GM15510 (cell line): ENCODE results near the gene KRTAP10-12.

ENCODE experiments used
- POLR2A ChIP-seq: IDR thresholded peaks from 3 replicates; pipeline ENCODE4 v1.6.1; 2011; ENCODE audit warnings: borderline replicate concordance; ENCODE audit not compliant: insufficient read length; ENCODE audit errors: extremely low read depth

Gene KRTAP10-12

DNA sequence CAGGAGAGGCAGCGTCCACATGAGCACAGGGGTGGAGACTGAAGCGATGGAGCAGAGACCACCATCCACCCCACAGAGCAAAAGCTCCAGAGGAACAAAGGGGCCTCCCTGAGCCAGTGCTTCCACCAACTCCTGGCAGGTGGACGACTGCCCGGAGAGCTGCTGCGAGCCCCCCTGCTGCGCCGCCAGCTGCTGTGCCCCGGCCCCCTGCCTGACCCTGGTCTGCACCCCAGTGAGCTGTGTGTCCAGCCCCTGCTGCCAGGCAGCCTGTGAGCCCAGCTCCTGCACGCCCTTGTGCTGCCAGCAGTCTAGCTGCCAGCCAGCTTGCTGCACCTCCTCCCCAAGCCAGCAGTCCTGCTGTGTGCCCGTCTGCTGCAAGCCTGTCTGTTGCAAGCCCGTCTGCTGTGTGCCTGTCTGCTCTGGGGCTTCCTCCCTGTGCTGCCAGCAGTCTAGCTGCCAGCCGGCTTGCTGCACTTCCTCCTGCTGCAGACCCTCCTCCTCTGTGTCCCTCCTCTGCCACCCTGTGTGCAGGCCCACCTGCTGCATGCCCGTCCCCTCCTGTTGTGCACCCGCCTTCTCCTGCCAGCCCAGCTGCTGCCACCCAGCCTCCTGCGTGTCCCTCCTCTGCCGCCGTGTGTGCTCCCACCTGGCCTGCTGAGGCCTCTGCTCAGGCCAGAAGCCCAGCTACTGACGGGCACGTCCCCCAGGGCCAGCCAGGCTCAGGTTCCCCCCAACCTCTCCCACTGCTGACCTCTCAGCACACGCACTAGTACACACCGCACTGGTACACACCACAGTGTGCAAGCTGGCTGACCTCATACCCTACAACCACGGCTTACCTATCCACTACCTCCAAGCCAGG, 5.4 kb downstream of the KRTAP10-12 start:
- no peak for TF ChIP-seq POLR2A

DNA sequence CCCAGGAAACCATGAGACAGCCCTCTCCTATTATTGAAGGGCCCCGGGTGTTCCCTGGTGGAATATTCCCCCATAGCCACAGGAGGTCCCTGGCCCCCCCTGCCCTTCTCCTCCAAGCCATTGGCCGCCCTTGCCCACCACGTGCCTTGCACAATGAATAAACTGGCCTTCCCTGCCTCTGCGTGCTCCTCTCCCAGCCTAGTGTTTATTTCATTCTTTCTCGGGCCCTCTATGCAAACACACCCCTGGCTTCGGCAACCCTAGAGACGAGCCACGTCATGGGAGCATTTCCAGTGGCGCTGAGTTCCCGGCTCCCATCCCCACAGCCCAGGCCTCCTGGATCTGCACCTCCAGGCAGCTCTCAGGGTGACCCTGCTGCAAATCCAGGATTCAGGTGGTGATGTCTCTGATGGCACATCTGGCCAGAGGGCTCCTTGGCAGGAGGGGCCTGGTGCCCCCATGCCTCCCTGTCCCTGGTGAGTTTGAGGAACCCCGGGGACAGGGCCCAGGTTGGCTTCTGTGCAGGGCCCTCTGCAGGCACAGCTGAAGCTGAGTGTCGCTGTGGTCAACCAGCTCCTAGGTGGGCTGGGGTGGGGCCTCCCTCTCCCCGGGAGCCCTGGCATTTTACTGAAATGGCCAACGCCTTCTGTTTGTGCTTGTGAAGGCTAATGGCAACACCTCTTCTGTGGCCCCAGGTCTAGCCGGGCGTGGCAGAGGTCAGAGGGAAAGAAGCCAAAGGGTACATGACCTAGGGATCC, 6.2 kb downstream of the KRTAP10-12 start:
- no peak for TF ChIP-seq POLR2A

DNA sequence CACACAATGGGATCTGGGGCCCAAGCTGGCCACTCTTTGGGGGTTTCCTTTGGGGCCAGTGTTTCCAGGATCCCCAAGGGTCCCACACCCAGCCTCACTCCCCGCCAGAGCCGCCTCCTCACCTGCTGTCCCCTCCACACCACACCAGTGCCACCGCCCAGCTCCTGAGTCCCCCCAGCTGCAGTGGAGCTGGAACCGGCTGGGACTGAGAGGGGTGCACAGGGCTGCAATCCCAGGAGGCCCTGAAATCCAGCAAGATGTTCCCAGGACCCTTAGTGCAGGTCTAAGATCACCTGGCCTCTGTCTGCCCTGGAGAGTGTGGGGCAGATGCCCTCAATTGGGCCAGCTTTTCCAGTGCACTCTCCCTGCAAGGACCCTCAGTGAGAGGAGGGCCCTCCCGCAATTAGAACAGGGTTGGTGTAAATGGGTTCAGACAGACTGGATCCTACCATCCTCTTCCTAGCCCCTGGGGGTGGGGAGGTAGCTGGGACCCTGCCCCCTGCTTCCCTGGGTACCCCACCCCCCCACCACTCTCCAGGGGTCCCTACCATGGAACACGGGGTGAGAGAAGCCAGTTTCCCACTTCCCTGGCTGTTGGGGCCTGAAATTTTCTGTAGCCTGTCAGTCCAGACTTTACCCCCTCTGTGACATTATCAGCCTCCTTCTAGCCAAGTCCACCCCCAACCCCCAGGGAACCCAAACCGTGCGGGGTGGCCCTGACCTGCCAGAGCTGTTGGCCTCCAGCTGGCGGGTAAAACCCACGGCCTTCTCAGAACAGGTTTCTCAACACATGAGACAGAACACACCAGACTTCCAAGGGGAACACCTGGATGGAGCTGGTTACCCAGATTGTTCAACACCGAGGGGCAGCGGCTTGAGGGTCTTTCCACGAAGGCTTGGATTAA, 7.0 kb downstream of the KRTAP10-12 start:
- no peak for TF ChIP-seq POLR2A

DNA sequence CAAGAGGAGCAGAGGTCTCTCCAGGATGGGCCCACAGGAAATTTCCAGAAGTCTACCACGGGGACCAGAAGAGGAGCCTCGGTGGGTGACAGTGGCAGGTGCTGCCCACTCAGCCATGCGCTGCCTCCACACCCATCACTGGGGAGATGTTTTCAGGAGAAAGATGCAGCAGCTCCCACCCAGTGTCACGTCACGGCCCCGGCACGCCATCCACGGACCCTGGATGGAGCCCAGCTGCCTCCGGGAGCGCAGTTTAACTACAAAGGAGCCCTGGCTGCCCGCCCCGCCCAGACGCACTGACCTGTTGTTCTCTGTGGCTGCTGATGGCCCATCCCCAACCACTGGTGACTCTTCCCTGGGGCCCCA, 7.6 kb downstream of the KRTAP10-12 start:
- no peak for TF ChIP-seq POLR2A

DNA sequence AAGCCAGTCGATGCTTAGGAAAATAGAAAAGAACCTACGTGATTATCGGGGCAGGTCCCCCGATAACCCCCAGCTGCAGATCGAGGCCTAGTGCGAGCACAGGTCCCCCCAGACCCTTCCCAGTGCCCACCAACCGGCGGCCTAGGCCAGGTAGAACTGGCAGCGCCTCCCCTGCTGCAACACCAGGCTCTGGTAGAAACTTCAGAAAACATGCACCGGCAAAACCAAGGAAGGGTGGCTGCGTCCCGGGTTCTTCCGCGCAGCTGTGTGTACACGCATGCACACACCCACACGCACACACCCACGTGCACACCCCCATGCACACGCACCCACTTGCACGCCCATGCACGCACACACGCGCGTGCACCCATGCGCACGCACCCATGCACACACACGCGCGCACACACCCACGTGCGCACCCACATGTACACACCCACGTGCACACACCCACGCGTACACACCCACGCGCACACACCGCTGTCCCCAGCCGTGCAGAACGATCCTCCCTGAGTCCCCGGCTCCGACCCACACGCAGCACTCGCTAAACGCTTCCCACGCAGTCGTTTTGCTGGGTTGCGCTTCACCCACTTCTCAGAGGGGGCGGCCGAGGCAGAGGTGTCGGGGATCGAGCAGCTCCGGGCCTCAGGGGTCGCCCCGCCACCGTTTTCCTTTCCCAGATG, 9.2 kb downstream of the KRTAP10-12 start:
- no peak for TF ChIP-seq POLR2A

DNA sequence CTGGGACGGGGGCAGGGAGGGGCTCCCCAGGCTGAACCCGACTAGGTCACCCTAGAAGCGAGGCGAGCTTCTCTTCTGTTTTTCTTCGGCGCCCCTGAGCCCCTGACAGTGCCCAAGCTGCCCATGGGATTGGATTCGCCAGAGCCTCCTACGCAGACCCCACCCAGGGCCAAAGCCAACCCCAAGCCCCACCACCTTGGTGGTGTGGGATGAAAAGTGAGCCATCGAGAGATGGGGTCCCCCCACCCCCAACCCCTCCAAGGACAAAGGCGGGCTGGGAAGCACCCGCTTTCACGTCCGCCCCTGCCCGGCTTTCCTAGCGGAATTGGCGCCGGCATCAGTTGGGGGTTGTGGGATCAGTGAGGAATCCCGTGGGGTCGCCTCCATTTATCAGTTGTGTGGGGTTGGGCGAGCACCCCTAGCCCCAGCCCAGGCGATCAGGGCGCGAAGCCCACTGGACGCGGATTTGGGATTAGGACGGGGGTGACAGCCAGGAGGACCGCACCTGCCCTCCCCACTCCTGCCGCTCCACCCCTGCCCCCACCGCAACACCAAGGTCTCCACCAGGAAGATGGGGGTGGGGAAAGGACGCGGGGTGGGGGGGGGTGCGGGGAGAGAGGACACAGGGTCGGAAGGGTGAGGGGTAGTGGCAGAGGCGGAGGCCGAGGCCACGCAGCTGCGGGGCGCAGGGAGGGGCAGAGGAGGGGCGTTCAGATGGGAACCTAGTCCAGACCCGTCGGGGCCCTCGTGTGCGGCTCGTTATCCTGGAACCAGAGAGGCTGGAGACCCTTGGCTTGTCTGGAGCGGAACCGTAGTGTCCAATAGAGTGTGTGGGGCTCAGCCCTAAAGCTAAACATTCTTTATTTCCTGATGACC, 10.0 kb downstream of the KRTAP10-12 start:
- no peak for TF ChIP-seq POLR2A

DNA sequence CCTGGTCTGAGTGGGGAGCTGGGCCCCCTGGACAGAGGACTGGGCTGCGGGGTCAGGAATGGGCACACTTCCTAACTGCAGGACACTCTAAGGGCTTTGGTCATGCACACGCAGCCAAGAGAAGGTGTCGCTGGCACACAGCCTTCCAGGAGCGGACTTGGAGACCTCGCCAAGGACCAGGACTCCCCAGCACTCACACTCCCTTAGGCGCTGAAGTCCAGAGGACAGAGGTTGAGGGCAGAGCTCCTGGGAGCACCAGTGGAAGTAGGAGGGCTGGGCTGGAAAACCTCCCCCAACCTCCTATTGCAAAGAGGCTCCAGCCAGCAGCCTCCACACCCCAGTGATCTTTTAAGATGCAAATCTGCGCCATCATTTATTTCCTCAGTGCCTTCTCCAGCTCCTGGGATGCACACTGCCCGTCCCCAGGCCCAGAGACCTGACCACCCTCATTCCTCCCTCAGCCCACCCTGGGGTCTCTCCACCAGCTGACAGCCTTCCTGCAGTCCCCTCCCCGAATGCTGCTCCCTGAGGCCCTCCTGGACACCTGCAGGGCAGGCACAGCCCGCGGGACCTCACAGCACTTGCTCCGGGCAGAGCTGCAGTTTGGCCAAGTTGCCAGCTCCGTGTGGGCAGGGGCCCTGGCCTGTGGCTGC, 11.4 kb downstream of the KRTAP10-12 start:
- TF ChIP-seq POLR2A: no peak

DNA sequence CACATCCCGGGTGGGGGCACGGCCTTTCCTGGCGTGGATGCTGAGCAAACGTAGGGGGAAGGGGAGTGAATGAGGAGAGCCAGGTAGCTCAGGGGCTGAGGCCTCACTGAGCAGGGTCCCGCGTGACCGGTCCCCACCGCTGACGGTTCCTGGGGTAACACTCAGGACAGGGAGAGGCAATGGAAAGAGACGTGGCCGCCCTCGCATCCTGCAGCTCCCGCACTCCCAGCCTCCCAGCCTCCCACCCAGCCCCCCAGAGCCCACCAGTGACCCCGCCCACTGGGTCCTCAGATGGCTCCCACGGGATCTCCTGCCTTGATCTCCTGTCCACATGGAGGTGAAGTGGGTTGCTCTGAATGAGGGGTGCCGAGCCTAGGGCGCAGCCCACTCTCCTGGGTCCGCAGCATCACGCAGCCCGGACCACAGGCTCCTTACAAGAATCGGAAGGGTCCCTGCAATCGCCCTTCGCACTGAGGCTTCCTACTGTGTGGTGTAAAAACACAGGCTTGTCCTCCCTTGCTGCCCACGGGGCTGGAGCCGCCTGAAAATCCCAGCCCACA, 12.0 kb downstream of the KRTAP10-12 start:
- TF ChIP-seq POLR2A: no peak

DNA sequence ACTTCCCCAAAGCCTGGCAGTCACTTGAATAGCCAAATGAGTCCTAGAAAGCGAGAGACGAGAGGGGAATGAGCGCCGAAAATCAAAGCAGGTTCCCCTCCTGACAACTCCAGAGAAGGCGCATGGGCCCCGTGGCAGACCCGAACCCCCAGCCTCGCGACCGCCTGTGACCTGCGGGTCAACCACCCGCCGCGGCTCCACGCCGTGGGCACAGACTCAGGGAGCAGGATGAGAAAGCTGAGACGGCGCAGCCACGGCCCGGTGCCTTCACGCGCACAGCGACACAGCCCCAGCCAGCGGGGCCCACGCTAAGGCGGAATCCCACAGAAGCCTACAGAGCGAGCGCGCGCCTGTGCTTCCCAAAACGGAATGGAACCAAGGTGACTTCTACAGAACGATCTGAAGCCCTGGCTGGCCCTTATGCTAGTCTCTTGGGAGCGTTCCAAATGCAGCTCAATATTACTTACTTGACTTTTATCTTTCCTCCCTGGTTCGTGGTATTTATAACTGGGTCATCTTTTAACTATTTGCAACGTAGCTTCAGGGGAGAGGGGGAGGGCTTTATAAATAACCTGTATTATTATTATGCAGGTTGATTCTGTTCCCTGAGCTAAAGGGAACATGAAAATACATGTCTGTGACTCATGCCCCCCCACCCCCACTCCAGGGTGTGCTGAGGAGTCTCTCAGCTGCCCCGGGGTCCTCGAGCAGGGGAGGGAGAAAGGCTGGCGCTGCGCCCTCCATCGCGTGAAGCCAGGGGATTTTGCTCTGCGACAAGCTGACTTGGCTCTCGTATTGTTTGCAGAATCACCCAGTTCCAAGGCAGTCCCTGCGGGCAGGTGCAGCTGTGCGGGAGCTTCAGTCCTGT, 12.7 kb downstream of the KRTAP10-12 start:
- no peak for TF ChIP-seq POLR2A

DNA sequence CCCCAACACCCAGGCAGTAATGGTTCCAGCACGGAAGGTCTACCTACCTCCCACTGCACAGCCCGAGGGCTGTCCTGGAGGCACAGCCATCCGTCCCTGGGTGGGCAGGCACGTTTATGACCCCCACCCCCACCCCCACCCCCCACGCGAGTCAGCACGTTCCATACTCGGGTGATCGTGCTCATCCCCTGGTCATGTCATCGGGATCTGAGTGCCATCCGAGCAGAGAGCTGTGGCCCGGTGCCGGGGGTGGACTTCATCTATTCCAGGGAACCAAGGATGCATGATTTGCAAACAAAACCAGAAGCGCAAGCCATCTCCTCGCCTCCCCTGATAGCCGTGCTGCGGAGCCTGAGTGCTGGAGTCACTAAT, 13.3 kb downstream of the KRTAP10-12 start:
- TF ChIP-seq POLR2A: no peak

DNA sequence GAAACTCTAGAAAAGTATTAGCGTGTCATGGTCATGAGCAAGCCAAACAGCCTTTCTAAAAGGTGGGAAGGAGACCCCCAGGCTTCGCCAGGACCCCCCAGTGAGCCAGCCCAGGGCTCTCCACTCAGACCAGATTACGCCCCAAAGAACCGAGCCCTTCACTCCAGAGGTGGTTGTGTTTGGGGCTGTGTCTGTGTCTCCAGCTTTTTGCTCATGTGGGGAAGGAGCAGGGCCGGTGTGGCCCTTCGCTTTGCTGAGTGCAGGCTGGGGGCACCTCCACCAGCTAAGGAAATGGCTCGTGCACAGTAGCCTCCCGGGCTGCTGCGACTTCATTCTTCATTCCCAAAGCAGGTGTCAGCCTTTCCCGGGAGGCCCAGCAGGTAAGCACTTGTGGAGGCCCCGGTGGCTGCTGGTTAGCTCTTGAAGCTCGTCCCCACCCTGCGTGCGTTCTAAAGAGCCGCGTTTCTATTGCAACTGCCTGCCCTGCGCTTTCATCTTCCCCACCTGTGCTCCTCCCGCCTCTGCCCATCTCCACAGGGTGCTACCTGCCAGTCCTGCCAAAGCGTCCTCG, 13.9 kb downstream of the KRTAP10-12 start:
- TF ChIP-seq POLR2A: no peak
